Stimulated activated CD8-positive, alpha-beta memory T cell treated with anti-CD3 and anti-CD28 coated beads, Interleukin-15, amount 100 ng/mL, for 1 hour (primary cell): ENCODE results near the gene SOCS4.

ENCODE experiments used
- DNase-seq: peaks from one replicate; pipeline ENCODE4 v3.0.0-alpha.2; 2020; ENCODE audit warnings: low read depth

SOCS4 gene

GRCh38 chr14:55088356-55088755 is 61.3 kb downstream of the SOCS4 start:
- no peak for DNase-seq

DNA sequence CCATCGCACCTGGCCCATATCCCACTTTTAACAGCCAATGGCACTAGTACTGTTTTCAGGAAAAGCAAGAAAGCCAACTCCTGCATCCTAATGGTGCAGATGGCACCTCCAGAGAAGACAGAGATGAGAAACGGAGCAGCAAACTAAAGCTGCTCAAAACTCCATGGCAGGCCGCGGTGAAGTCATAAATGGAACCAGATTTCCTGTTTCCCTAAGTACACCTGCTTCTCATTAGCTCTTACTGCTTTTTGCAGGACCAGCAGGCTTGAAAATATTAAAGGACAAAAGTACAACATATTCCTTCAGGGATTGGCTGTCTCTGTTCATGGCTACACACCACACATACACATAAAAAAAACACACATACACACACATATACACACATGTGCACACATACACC is 65.3 kb downstream of the SOCS4 start:
- no peak for DNase-seq

GRCh38 chr14:55094292-55095157 is 67.5 kb downstream of the SOCS4 start:
- DNase-seq, result no peak

DNA sequence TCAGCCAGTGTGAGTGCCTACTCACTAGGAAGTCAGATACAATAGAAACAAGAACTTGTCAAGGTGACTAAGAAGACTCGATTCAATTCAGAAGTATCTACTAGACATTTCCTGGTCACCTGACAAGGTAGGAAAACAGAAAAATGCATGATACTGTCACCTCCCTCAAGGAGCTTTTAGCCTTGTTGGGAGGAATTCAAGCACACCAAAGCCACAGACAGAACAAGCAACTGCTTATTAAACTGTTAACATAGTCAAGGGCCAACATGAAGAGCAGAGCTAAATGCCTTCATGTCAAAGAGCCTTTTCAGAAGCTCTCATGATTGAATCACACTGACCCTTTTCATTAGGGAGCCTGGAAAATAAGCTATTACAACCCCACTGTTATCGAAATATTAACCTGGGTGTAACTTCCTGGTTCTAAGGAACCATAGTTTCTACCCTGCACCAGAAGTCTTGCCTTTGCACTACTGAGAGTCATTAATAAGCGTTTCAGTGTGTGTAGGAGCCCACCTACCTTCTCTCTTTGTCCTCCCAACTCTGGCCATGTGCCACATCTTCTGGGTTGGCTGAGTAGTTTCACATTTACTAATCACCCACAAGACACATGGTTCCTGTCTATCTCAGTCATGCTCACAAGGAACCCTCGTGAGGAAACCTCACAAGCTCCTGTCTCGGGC is 71.0 kb downstream of the SOCS4 start:
- DNase-seq, result no peak

DNA sequence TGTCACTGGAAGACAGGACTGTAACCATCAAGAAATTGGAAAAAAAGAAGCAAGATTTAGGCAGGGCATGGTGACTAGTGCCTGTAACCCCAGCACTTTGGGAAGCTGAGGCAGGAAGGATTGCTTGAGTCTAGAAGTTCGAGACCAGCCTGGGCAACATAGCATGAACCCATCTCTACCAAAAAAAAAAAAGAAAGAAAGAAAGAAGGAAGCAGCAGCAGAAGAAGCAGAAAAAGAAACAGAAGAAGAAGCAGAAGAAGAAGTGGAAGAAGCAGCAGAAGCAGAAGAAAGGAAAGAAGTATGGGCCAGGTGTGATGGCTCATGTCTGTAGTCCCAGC is 71.5 kb downstream of the SOCS4 start:
- no peak for DNase-seq
